HepG2 (cell line): ENCODE measurements around the gene ASXL1. TPM values are rescaled to one million over a fixed set of nuclear protein-coding genes. Genes with fewer than 3 reads are reported as not detected.

ENCODE experiments used
- CCAR2 ChIP-seq: fragments of 200-400 bp; formaldehyde crosslinking; optimal IDR thresholded peaks from 2 replicates; pipeline ENCODE3; 2018; ENCODE audit warnings: low read depth, mild to moderate bottlenecking, low read length, moderate library complexity
- DNMT1 ChIP-seq: sonication (generic); formaldehyde crosslinking; IDR thresholded peaks from 2 replicates; pipeline ENCODE4 v1.5.1; 2020; ENCODE audit warnings: mild to moderate bottlenecking, missing genetic modification reagents
- ELF4 ChIP-seq: sonication (generic); formaldehyde crosslinking; IDR thresholded peaks from 2 replicates; pipeline ENCODE4 v1.5.0; 2020; ENCODE audit warnings: missing genetic modification reagents, mild to moderate bottlenecking, moderate library complexity, borderline replicate concordance
- FOXP1 ChIP-seq, 2 experiments: fragments of 450-650 bp in 1 of 2; IDR thresholded peaks; 2 replicates each; pipeline ENCODE4 v1.6.1; 2017 to 2018; ENCODE audit warnings: antibody characterized with exemption in 1 of 2
- NFIC ChIP-seq: IDR thresholded peaks from 2 replicates; pipeline ENCODE4 v1.6.1; 2012; ENCODE audit warnings: mild to moderate bottlenecking, low read length, inconsistent platforms
- PHF21A ChIP-seq: sonication (generic); formaldehyde crosslinking; IDR thresholded peaks from 2 replicates; pipeline ENCODE4 v1.5.0; 2020; ENCODE audit warnings: mild to moderate bottlenecking, missing genetic modification reagents
- POGZ ChIP-seq: sonication (generic); formaldehyde crosslinking; IDR thresholded peaks from 2 replicates; pipeline ENCODE4 v1.4.0; 2020; ENCODE audit warnings: mild to moderate bottlenecking, missing genetic modification reagents
- SP1 ChIP-seq, 2 experiments: fragments of 450-650 bp in 1 of 2; sonication (generic) in 1 of 2; formaldehyde crosslinking in 1 of 2; IDR thresholded peaks; 2 replicates each; pipeline versions ENCODE4 v1.4.0 to v1.6.1; 2016 to 2020; ENCODE audit warnings: missing genetic modification reagents in 1 of 2
- SRY ChIP-seq: sonication (generic); formaldehyde crosslinking; IDR thresholded peaks from 2 replicates; pipeline ENCODE4 v1.8.0; 2022; ENCODE audit warnings: mild to moderate bottlenecking, missing genetic modification reagents
- ZBTB34 ChIP-seq: sonication (generic); formaldehyde crosslinking; IDR thresholded peaks from 2 replicates; pipeline ENCODE4 v1.8.0; 2022; ENCODE audit warnings: mild to moderate bottlenecking, missing genetic modification reagents
- ZNF121 ChIP-seq: sonication (generic); formaldehyde crosslinking; IDR thresholded peaks from 2 replicates; pipeline ENCODE4 v1.5.0; 2020; ENCODE audit warnings: mild to moderate bottlenecking, missing genetic modification reagents
- ZNF207 ChIP-seq: fragments of 450-650 bp; IDR thresholded peaks from 2 replicates; pipeline ENCODE4 v1.6.1; 2016; ENCODE audit warnings: antibody characterized with exemption, borderline replicate concordance
- ZNF33B ChIP-seq: sonication (generic); formaldehyde crosslinking; IDR thresholded peaks from 2 replicates; pipeline ENCODE4 v1.5.1; 2020; ENCODE audit warnings: mild to moderate bottlenecking, missing genetic modification reagents
- ZNF687 ChIP-seq: sonication (generic); formaldehyde crosslinking; IDR thresholded peaks from 2 replicates; pipeline ENCODE4 v1.5.1; 2020; ENCODE audit warnings: mild to moderate bottlenecking, missing genetic modification reagents, moderate library complexity
- ZNF720 ChIP-seq: sonication (generic); formaldehyde crosslinking; IDR thresholded peaks from 2 replicates; pipeline ENCODE4 v1.4.0; 2020; ENCODE audit warnings: missing genetic modification reagents
- ZNF781 ChIP-seq: sonication (generic); formaldehyde crosslinking; IDR thresholded peaks from 2 replicates; pipeline ENCODE4 v1.5.1; 2020; ENCODE audit warnings: borderline replicate concordance, mild to moderate bottlenecking, missing genetic modification reagents; ENCODE audit errors: not compliant biosample characterization
- ZSCAN22 ChIP-seq: sonication (generic); formaldehyde crosslinking; IDR thresholded peaks from 2 replicates; pipeline ENCODE4 v1.4.0; 2020; ENCODE audit warnings: mild to moderate bottlenecking, missing genetic modification reagents
- polyA plus RNA-seq, 8 experiments: library from polyadenylated mRNA; depleted of rRNA in 3 of 8; stranded (reverse) in 7 of 8; unstranded in 1 of 8; fragments of >200 nt; fragmentation: Illumina TruSeq in 4 of 8; extraction: Trizol in 4 of 8; gene quantifications; 2 replicates each; pipeline versions ENCODE4 v1.2.1 to v1.2.3, GENCODE V29; 2011 to 2016; ENCODE audit warnings: low read depth in 4 of 8, missing spikeins in 1 of 8, mixed read lengths in 1 of 8; ENCODE audit not compliant: insufficient read depth in 1 of 8
- total RNA-seq, 5 experiments: library from RNA; depleted of rRNA; stranded (reverse); fragments of >200 nt; fragmentation: Illumina TruSeq; extraction: Trizol; gene quantifications; 2 replicates each; pipeline ENCODE4 v1.2.3, GENCODE V29; 2016; ENCODE audit warnings: low read depth in 1 of 5
- TF ChIP-seq, protein P1 (sequence below): sonication (generic); formaldehyde crosslinking; IDR thresholded peaks from 2 replicates; pipeline ENCODE4 v1.8.0; 2022; ENCODE audit warnings: missing genetic modification reagents, low read depth, mild to moderate bottlenecking, borderline replicate concordance
- TF ChIP-seq, protein P2 (sequence below): sonication (generic); formaldehyde crosslinking; IDR thresholded peaks from 2 replicates; pipeline ENCODE4 v1.4.0; 2020; ENCODE audit warnings: missing genetic modification reagents

ASXL1 gene
- total and polyA plus RNA-seq, 2 of the 13 experiments (the other 11 are each of a cell fraction or from before 2014, with no cell fraction given) = 62.1 to 74.8 TPM

DNA sequence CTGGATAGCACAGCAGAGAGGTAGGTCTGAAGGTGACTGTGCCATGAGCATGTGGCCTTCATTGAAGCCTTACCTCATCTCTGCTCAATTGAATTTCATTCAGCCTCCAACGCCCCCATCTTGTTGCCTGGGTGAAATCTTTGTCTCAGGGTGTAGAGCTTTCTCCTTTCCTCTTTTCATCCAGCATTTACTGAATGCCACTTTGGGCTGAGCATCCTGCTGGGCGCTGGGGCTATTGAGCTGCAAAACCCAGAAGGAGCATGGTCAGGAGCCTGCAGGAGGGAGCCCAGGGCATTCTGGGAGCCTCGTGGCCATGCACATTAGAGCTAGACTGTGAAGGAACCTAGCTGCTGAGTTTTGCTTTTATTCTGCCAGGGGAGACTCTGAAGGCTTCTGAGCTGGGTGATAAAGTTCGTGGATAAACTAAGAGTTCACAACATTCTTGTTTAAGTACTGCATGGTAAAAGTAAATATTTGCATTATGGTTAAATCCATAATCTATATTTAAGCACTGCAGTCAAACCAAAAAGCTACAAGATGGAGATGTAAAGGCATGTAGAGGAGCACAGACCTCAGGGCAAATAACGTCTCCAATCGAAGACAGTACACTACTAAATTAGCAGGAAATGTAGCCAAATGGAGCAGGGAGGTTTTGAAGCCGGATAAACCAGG lies 13.2 kb upstream of the ASXL1 start (continued):
- TF ChIP-seq ZNF687 (CRISPR knock-in tag) = peak; percentile 96
- TF ChIP-seq POGZ (CRISPR knock-in tag) = no peak
- TF ChIP-seq SRY (CRISPR knock-in tag) = no peak
- no peak for TF ChIP-seq ELF4 (CRISPR knock-in tag)
- TF ChIP-seq ZBTB34 (CRISPR knock-in tag) = no peak
- TF ChIP-seq, protein P1, sequence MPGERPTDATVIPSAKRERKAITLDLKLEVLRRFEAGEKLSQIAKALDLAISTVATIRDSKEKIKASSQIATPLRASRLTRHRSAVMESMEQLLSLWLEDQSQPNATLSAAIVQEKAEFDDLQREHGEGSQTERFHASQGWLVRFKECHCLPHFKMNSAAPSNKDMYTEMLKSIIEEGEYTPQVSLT = peak; percentile 86; the same call in 1 of the 2 replicates
- no peak for TF ChIP-seq DNMT1
- no peak for TF ChIP-seq FOXP1 (IDR thresholded peaks at IDR 0.05)
- TF ChIP-seq FOXP1 (CRISPR knock-in tag; IDR thresholded peaks at IDR 0.05) = peak; percentile 22; the same call in 1 of the 2 replicates
- TF ChIP-seq ZNF781 (CRISPR knock-in tag) = peak; percentile 52
- TF ChIP-seq ZNF207 = no peak
- TF ChIP-seq ZNF33B (CRISPR knock-in tag) = no peak
- no peak for TF ChIP-seq ZSCAN22 (CRISPR knock-in tag)
- no peak for TF ChIP-seq CCAR2
- no peak for TF ChIP-seq SP1 (IDR thresholded peaks at IDR 0.05)
- no peak for TF ChIP-seq SP1 (CRISPR knock-in tag; IDR thresholded peaks at IDR 0.05)
- TF ChIP-seq, protein P2, sequence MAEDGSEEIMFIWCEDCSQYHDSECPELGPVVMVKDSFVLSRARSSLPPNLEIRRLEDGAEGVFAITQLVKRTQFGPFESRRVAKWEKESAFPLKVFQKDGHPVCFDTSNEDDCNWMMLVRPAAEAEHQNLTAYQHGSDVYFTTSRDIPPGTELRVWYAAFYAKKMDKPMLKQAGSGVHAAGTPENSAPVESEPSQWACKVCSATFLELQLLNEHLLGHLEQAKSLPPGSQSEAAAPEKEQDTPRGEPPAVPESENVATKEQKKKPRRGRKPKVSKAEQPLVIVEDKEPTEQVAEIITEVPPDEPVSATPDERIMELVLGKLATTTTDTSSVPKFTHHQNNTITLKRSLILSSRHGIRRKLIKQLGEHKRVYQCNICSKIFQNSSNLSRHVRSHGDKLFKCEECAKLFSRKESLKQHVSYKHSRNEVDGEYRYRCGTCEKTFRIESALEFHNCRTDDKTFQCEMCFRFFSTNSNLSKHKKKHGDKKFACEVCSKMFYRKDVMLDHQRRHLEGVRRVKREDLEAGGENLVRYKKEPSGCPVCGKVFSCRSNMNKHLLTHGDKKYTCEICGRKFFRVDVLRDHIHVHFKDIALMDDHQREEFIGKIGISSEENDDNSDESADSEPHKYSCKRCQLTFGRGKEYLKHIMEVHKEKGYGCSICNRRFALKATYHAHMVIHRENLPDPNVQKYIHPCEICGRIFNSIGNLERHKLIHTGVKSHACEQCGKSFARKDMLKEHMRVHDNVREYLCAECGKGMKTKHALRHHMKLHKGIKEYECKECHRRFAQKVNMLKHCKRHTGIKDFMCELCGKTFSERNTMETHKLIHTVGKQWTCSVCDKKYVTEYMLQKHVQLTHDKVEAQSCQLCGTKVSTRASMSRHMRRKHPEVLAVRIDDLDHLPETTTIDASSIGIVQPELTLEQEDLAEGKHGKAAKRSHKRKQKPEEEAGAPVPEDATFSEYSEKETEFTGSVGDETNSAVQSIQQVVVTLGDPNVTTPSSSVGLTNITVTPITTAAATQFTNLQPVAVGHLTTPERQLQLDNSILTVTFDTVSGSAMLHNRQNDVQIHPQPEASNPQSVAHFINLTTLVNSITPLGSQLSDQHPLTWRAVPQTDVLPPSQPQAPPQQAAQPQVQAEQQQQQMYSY = no peak
- TF ChIP-seq ZNF121 = no peak
- TF ChIP-seq PHF21A (CRISPR knock-in tag) = no peak
- TF ChIP-seq NFIC = no peak
- TF ChIP-seq ZNF720 = no peak
